NCI-H774 (cell line): ENCODE results near the gene UGT1A1.
"Not testable (repeated sequence)": the region's sequence is repeated elsewhere in the genome, so short reads cannot be mapped to it uniquely, and the experiment has no call there.

Experiments
- DNase-seq: peaks from one replicate; lab custom pipeline; 2025; lab: John Stamatoyannopoulos, UW

Gene UGT1A1

GRCh38 chr2:233760043-233760442 lies at the start of gene UGT1A1:
UGT1A1 (plus strand) TSS chr2:233760270; CDS start chr2:233760288, 18 bp downstream.
- DNase-seq = no peak

- peak; percentile 63 for DNase-seq
Observed at GRCh38 chr2:233711312-233712008, 48.6 kb upstream of the UGT1A1 start.

GRCh38 chr2:233712611-233713261 lies 47.3 kb upstream of the UGT1A1 start, which contains the start of gene UGT1A5:
UGT1A5 (plus strand) TSS chr2:233712907; CDS start chr2:233712992, 85 bp downstream.
- no peak for DNase-seq

GRCh38 chr2:233713262-233713615 lies 46.8 kb upstream of the UGT1A1 start:
- DNase-seq = no peak

- DNase-seq = no peak
Observed at GRCh38 chr2:233714121-233714520, 45.9 kb upstream of the UGT1A1 start.

- no peak for DNase-seq
Observed at GRCh38 chr2:233718552-233718951, 41.5 kb upstream of the UGT1A1 start, which contains the start of gene UGT1A4. UGT1A4 (plus strand) TSS chr2:233718736; CDS start chr2:233718821, 85 bp downstream.

- no peak for DNase-seq
Observed at GRCh38 chr2:233728723-233729301, 31.3 kb upstream of the UGT1A1 start, which contains the start of gene UGT1A3. UGT1A3 (plus strand) TSS chr2:233729042; CDS start chr2:233729127, 85 bp downstream.

- DNase-seq = not testable (repeated sequence)
Observed at GRCh38 chr2:233736868-233737653, 23.0 kb upstream of the UGT1A1 start.

GRCh38 chr2:233740870-233741269 lies 19.2 kb upstream of the UGT1A1 start:
- no peak for DNase-seq

GRCh38 chr2:233743464-233744259 lies 16.4 kb upstream of the UGT1A1 start:
- no peak for DNase-seq

- no peak for DNase-seq
Observed at GRCh38 chr2:233745073-233745755, 14.9 kb upstream of the UGT1A1 start.

GRCh38 chr2:233745838-233746237 lies 14.2 kb upstream of the UGT1A1 start:
- not testable (repeated sequence) for DNase-seq

GRCh38 chr2:233746475-233747282 lies 13.4 kb upstream of the UGT1A1 start:
- DNase-seq = no peak

GRCh38 chr2:233747283-233747544 lies 12.9 kb upstream of the UGT1A1 start:
- no peak for DNase-seq

- not testable (repeated sequence) for DNase-seq
Observed at GRCh38 chr2:233750689-233751088, 9.4 kb upstream of the UGT1A1 start.

GRCh38 chr2:233751212-233752009 lies 8.7 kb upstream of the UGT1A1 start:
- DNase-seq = not testable (repeated sequence)

GRCh38 chr2:233754872-233755611 lies 5.0 kb upstream of the UGT1A1 start:
- DNase-seq = no peak

GRCh38 chr2:233756429-233757081 lies 3.5 kb upstream of the UGT1A1 start:
- no peak for DNase-seq
